Left hindlimb (tissue), 1 donor: Measurements from ENCODE around the gene GFRA1.

Experiments
- DNase-seq: peaks from one replicate; pipeline ENCODE4 v3.0.0-alpha.2; 2018

The GFRA1 gene

DNA sequence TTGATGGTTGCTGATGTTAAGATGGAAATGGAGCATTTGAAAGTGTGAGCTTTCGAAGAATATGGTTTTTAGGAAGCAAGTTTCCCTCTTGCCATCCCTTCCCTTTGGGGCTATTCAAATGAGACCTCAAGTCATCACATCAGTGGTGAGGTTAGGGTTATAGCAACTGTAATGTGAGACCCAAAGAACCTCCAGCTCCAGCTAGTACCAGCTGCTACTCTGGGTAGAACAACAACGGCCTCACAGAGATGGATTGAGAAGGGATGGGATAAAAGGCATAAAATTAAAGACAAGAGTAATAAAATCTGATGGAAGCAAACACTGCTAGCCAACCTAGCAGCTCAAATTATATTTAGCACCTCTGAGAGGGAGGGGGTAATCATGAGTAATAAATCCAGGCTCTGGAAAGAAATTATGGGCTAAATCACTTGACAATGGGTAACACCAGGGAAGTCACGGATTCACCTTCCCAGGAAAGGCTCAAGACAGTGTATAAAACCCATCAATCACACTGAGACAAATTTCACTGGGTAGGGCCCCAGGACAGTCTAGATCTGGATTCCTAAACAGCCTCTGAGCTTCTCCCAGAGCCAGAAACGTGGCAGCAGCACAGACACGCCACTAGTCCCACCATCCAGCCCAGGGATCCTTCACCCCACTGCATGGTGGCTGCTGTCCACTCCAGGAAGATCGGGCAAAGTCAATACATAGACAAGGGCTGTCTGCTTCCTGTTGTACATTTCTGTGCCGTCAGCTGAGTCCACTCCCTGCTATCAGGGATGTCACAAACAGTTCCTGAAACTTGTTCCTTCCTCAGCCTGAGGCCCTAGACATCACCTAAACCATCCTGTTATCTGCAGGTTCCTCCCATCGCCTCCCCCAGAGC lies 151.1 kb downstream of the GFRA1 start:
- DNase-seq: no peak

DNA sequence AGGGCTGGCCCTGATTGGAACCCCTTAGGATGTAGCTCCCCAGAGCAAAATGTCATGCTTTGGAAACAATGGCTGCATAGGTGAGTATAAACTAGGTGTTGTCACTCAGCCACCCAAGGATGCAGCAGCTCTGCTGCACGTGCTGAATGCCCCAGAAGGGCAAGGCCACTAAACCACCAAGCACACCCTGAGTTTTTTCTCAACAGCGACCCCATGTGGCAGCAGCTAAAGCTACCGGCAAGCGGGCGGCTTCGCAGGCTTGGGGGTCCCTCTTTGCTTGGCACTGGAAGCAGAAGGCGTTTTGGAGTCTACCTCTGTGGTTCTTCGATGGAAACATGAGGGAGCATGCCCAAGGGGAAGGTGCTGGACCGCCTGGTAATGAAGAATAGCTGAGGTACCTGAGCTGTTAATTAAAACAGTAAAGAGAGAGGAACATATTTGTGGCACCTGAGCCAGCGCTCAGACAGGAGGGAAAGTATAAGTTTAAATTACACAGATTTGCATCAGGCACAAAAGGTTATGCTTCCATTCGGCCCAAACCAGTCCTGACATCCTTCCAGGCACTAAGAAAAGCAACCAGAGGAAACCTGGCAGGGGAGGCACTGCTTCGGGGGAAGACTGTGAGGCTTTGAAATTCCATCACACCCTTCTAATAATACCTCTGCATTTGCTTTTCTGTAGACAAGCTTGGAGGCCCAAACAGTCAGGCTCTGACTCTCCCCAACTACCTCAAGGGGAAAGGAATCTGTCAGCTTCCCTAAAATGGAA lies 152.1 kb downstream of the GFRA1 start:
- DNase-seq: no peak

DNA sequence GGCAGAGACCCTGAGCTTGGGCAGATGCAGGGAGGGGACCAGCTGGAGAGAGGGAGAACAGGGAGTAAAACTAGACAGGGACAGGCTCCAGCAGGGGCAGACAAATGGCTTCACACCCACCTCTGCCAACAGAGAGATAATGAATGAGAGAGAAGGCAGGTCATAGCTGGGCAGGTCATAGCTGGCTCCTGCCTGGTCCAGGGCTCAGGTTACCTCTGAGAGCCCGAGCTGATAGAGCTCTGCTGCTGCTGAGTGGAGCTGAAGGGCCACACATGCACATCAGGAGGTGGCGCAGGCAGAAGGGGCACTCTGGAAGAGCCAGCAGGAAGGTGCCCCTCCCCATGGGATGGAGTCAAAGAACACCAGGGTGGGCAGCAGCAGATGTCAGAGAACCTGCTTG lies 154.2 kb downstream of the GFRA1 start:
- DNase-seq: no peak

DNA sequence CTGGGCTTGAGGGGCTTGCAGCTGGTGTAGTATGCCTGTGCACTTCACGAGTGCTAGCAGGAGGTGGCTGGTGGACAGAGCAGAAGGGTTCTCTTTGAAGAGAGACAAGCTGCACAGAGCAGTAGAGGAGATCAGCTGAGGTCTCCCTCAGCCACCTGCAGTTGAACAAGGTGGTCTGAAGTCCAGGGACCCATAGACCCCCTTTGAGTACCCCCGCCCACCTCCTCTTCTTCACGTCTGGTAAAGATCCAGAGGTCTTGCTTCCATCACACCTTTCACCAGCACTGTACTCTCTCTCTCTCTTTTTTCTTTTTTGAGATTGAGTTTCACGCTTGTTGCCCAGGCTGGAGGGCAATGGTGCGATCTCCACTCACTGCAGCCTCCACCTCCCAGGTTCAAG lies 157.2 kb downstream of the GFRA1 start:
- DNase-seq: no peak

DNA sequence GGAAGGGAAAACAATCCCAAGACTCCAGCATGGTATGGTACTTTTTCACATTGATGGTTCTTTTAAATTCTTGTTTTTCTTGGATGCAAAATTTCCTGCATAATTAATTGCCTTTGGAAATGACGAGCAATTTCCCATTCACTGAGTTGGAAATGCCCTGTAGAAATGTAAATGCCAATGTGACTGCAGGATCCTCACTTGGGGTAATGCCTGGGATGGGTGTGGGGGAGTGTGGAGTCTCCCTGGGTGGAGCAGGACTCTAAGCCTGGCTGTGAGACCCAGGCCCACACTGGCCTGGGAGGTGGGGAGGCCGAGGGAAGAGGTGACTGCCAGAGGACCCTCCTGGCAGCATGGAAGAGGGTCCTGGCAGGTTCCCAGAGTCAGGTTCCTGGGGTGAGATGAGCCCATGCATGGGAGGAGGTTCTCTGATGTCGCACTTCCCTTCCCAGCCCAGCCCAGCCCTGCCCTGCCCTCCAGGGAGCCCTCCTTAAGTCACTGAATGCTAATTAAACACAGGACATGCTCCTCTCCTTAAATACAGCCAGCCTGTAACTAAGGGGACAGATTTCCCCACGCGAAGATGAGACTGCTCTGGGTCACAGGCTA lies 157.9 kb downstream of the GFRA1 start:
- no peak for DNase-seq

DNA sequence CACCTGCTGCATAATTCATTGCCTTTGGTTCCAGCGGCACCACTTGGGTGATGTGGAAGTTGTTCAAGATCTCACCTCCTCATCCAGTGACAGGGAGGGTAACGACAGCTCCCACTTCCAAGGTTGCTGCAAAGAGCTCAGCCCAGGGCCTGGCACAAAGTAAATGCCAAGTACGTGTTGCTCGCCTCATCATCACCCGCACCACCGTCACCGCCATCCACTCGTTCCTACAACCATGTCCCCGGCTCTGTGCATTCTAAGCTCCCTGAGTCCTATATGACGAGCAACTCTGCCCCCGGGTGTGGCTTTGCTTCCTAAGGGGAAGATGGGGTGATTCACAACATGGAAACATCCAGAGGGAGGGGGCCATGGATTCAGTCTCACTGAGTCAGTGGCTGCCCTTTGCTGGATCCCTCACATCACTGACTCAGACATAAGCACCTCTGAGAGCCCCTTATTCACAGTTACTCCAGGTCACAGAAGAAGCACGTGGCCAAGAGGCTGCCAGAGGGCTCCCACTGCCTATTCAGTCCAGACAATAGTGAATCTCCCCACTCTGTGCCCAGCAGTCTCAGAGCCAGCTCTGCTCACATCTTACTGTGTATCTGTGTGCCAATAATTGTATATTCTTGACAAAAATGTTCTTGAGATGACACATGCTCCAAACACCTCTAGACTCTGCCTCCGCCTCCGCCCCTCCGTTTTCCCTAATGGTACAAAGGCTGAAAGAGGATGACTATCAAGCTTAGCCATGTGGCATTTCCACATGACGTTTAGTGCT lies 159.1 kb downstream of the GFRA1 start:
- DNase-seq: no peak

DNA sequence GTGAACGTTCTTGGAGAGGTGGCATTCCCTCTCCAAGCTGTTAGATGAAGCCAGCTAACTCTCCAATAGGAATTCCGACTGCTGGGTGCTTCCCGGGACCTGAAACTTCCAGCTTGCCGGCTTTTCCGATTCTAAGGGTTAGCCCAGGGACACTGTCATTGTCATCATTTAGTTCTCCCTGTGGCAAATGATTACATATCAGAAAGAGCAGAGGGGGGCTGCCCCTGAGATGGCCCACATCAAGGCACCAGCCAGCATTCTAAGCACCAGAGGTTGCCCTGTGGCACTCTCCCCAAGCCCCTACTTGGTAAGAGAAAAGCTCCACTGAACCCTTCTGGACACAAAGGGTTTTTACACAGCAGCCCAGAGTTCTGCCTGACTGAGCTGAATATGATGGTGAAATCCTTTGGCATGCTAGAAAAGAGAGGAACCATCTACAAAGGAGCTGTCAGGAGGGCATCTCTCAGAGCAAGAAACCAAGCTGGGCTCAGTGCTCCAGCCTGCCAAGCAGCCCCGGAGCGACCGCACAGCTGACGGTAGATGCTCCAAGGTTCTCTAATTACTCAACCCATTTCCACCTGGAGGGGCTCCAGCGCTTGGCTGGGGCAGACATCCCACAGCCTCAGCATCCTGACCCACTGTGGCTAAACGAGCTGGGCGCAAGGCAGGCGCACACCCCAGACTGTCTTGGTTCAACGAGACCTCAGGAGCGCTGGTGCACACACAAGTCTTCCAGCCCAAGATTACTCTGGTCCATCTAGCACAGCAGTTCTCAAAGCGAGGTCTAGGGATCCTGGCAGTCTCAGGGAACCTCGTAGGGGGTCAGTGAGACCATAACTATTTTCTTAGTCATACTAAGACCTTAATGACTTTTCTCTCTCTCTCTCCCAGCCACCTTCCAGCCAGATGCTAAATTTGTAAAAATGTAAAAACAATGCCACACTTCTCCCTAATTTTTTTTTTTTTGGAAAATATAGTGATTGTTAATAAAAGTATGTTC lies 160.5 kb downstream of the GFRA1 start:
- no peak for DNase-seq

DNA sequence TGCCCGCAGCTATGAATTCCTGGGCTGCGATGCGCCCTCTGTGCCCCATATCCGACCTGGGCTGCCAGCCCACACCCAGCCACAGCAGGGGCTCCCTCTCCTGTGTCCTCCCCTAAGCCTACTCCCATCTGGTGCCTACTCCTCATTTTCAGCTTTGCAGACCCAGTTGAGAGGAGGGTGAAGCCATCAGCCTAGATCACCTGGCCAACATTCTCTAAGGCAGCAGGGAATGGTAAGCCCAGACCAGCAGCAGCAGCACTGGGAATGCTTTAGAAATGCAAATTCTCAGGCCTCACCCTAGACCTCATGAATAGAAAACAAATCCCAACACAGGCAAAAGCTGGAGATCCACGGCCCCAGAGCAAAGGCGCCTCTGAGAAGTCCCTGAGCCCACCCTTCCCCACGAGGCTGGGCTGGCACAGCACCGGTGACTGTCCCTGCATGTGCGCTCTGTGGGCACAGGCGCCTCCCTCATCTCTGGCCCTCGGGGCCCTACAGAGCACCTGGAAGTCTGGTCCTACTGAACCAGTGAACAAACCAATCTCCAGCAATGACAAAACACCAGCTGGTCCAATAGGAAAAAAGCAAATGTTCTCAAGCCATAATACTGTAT lies 161.4 kb downstream of the GFRA1 start:
- DNase-seq: no peak

DNA sequence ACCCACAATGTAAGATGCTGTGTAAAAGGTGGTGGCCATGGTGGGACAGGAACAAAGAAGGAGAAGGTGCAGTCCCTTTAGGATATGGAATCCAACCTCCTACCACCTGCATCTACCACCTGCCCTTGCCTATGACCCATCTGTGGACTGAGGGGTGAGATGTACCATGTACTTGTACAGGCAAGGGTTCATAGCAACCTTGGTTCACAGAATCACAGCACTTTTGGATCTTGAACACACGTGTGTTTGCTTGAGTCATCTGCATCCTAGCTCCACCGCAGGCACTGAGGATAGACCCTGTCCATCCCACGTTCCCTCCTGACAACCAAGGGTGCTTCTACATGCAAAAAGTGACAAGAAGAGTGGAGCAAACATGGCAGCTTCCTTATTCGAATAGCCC lies 162.3 kb downstream of the GFRA1 start:
- DNase-seq: no peak

DNA sequence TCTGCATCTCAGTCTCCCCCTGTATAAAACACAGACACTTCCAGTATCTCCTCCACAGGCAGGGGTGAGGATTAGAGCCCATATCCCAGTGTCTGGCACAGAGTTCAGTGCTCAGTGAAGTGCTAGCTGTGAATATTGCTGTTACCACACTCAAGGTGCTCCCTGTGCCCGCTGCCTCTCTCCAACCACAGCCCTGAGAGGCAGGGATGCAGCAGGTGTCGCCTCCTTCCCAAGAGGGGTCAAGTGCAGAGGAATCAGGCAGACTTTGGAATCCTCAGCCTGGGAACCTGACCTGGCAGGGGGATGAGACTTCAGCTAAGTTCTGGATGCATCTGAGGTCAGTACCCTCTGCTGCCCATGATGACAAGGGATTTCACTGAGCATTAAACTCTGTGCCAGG lies 163.1 kb downstream of the GFRA1 start:
- DNase-seq: no peak

DNA sequence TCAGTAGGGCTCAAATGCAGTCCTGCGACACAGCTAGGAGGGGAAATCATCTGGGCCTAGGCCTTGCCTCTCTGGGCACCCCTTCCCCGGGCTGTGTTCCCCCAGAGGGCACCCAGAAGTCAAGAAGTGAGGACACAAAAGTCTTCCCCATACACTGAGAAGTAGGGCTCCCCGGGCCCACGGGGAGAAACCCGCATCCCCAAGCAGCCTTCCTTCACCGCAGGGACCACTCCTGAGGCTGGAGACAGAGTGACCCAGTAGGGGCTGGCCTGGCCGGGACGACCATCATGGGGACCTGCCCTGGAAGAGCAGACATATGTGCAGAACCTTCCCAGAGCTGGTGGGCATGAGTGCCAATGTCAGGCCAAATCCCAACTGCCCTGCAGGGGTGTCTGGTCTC lies 163.5 kb downstream of the GFRA1 start:
- DNase-seq: no peak

DNA sequence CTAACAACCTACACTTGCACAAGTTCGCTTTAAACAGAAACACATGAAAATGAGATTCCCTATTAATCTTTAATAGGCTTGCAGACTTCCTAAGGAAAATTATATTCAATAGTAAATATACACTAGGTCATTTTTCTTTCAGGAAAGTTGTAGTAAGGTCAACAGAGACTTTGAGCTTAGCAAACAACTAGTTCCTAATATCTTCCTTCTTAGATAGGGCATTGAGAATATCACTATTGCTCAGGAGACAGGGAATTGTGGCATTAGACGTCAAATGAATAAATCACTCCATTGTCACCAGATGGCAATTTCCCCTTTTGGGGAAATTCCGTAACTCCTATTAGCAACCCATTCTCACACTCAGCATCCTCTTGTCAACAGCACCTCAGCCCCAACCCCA lies 164.9 kb downstream of the GFRA1 start:
- no peak for DNase-seq

DNA sequence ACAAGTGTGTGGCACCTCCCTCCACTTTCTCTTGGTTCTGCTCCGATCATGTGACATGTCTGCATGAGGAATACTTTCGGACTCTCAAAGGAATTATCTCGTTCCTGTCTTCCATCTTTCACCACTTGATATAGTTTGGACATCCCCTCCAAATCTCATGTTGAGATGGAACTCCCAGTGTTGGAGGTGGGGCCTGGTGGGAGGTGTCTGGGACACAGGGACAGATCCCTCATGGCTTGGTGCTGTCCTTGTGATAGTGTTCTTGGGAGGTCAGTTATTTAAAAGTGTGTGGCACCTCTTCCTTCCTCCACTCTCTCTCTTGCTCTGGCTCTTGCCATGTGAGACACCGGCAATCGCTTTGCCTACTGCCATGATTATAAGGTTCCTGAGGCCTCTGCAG lies 166.4 kb downstream of the GFRA1 start:
- no peak for DNase-seq

DNA sequence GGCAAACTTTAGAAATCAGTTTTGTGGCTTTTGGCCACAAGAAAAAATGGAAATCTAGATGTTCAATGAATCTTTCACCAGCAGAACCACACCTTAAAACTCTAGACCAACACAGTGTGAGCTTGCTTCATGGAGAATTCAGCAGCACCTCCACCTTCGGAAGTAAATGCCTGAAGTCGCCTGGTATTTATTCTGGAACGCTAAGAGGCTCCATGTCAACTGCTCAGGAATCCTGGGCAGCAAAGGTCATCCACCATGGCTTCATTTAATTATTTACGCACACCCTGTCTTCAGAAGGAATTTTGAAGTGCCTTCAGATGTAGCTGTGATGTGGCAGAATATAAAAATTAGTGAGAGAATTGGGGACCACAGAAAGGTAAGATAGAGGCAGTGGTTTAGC lies 167.7 kb downstream of the GFRA1 start:
- no peak for DNase-seq

DNA sequence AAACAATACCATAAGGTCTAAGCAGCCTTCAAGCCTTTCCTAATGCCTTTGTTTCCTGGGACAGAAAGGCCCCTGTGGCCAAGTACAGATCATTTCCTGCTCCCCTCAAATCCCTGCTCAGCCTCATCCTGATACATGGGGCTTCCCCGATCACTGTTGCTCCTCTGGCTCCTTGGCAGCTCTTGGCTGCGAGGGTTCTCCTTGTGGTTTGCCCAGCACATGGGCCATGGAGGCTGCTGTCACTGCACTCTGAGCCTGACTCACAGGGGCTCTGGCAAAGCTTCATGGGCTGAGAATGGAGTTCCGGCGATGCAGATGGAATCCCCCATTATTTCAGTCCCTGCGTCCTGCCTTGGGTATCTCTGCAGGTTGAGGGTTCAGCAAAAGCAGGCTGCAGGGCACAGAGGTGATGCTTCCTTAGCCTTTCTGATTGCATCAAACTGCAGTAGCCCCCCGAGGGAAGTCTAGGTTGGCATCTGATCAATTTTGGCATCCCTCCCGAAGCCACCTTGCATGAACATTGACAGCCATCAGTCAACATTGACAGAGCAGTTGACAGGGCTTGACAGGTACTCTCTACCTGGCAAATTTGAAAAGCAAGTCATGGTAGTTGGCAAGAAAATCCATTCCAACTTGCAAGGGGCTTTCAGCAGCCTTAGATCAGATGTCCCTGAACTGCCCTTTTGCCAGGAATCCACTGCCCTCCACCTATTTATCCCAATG lies 168.6 kb downstream of the GFRA1 start:
- no peak for DNase-seq

DNA sequence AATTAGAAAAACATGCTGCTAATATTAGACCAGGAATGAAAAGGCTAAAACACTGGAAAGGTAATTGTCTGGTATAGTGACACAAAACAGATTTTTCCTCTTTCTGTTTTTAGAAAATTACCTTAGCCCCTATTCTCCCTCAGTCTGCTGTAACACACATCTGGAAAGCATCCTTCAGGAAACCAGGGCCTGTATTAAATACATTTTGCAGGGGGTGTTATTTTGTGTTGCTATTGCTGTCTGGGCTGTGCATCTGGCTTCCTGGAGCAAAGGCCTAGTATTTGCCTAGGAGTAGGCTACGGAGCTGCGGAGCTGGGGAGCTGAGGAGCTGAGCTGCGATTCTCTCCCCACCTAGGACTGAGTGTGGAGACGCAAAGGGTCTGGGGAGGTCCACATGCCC lies 169.3 kb downstream of the GFRA1 start:
- DNase-seq: no peak

DNA sequence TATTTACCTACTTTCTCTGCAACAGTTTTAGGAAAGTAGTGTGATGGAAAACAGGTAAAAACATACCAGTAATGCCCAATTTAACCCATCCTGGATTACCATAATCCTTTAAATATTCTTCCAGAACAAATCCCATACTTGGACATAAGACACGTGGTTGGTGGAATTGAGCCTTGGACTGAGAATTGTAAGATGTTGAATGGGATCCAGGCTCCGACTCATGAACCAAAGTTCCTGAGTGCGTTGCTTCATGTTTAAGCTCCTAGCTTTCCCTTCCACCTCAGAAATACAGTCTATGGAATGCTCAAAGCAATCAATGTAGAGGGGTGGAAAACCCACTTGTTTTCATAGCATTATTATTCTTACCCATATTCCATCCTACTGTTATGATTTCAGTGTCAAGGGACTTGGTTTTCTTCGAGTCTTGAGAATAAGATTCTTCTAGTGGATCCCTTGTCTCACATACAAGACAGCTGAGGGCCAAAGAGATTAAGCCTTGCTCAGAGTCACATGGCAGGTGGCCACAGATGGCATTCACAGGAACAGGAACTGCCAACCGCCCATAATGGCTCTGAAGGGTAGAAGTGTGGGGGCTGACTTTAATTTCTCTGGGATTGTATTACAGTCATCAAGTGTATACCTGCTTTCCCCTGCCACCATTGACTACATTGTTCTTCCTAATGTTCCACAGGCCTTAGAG lies 171.2 kb downstream of the GFRA1 start:
- DNase-seq: no peak

DNA sequence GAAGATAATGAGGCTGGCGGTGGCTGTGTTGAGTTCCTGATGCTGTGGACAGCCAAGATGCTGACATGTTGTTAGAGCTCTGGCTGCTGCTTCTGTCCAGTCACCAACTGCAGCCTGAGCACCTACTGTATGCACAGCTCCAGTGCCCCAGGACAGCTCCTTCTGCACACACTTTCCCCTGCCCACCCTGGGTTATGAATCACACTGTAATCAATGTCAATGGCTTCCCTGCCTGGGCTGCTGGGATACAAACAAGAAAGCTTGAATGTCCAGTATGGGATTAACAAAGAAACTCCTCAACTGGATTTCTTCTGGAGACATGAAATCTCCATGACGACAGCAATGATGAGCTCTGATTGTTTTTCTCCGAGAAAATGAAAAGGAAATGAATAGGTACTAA lies 172.0 kb downstream of the GFRA1 start:
- DNase-seq: no peak

DNA sequence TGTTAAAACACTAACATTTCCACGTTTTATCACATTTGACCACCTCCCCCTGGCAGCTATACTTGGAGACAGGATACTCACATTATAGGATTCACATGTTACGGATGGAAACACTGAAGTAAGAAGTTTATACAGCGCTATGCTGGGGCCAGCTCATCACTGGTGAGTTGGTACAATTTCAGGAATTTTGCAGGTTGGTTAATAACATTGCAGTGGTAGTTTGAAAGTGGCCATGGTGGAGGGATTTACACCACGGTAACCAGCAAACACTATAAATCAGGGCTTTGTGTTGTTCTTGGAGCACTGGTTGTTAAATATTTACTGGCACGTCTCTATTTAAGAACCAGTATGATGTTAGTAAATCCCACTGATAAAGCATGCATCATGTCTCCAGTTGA lies 174.0 kb downstream of the GFRA1 start:
- no peak for DNase-seq

DNA sequence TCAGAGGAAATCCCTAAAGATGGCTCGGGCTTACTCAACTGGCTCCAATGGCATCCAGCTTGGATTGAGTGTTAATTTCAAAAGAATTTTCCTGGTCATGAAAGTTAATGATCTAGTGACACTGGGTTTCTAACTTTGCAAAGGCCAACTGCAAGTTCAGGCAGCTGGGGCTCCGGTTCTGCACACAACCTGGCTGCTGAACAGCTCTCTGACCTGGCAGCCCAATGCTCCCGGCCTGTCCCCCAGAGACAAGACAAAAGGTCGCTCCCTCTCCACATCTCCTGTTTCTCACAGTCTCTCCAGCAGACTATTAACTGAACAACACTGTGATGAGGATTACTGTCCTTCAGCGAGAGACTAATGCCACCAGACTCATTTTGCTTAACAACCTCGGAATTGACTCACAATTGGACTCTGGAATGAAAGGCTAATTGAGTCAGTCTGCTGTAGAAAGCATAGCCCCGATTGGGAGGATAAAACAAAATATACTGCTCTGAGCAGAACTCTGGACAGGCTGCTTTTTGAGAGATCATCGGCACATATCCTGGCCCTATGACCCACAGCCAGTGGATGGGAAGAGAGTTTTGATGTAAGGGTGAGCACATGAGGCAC lies 174.5 kb downstream of the GFRA1 start:
- no peak for DNase-seq
